Prostate gland (tissue), 2 donors: ENCODE measurements around the gene KCNG3. TPM values are rescaled to one million over a fixed set of nuclear protein-coding genes. Genes with fewer than 3 reads are reported as not detected.

Experiments
- DNase-seq: peaks from one replicate; pipeline ENCODE4 v3.0.0-alpha.2; 2019; ENCODE audit warnings: low spot score
- H3K27ac ChIP-seq, 2 donors: fragments of 200-600 bp; sonication (generic); 2 replicates each; pipeline ENCODE4 v1.5.1; 2017 to 2019
- H3K27me3 ChIP-seq: fragments of 200-600 bp; sonication (generic); replicated peaks from 2 replicates; pipeline ENCODE4 v1.5.1; 2019; ENCODE audit not compliant: insufficient read depth
- H3K36me3 ChIP-seq, 2 donors: fragments of 200-600 bp; sonication (generic); 1 replicate in 1 of 2; 2 replicates in 1 of 2; pipeline versions ENCODE4 v1.5.1 to v1.8.1; 2017 to 2019
- H3K4me1 ChIP-seq: fragments of 200-600 bp; sonication (generic); replicated peaks from 2 replicates; pipeline ENCODE4 v1.5.1; 2019
- H3K4me3 ChIP-seq, 2 donors: fragments of 200-600 bp; sonication (generic); 2 replicates each; pipeline ENCODE4 v1.5.1; 2017 to 2019
- H3K9me3 ChIP-seq: fragments of 200-600 bp; sonication (generic); 2 replicates; pipeline ENCODE4 v1.5.1; 2017
- CTCF ChIP-seq, 4 experiments: fragments of 200-600 bp in 2 of 4; fragments of 450-650 bp in 2 of 4; sonication (generic) in 2 of 4; IDR thresholded peaks; 1 replicate in 3 of 4; 2 replicates in 1 of 4; pipeline ENCODE4 v1.5.1; 2016 to 2019; ENCODE audit warnings: antibody characterized with exemption in 4 of 4, mild to moderate bottlenecking in 2 of 4, moderate library complexity in 2 of 4
- POLR2A ChIP-seq: fragments of 450-650 bp; IDR thresholded peaks from one replicate; pipeline ENCODE4 v1.6.1; 2016; ENCODE audit warnings: antibody characterized with exemption, mild to moderate bottlenecking
- POLR2AphosphoS5 ChIP-seq: sonication (generic); formaldehyde crosslinking; IDR thresholded peaks from one replicate; pipeline ENCODE4 v1.6.1; 2017; ENCODE audit warnings: antibody characterized with exemption
- WGBS: methylation state at CpG from one replicate; pipeline ENCODE4 v1.1.5; 2018; 5-methylcytosine and 5-hydroxymethylcytosine counted together
- intact Hi-C: fragments of 100-400 bp; cut with DNase I; formaldehyde crosslinking; loops from one replicate; pipeline ENCODE4 v1.14.2; 2022
- total RNA-seq, 2 donors: library from RNA; depleted of rRNA; stranded (reverse); fragments of >200 nt; gene quantifications; one replicate each; pipeline ENCODE4 v1.1.0, GENCODE V29; 2016

KCNG3 gene
- total RNA-seq, 2 donors from 2014 or later = 0.27 to 4.1 TPM

GRCh38 chr2:42510608-42511243, 16.9 kb upstream of the KCNG3 start:
- WGBS = 35% methylated on average over 2 of the region's 2 CpGs
- H3K27me3 ChIP-seq = no peaks in the 10 kb centered on the region
- intact Hi-C loops = loop anchor here (5.0 kb wide), 1 partner anchor 152 kb away; no protein-coding TSS in a partner anchor
- H3K27ac ChIP-seq = no peak overlapping the region
- no peaks in the 10 kb centered on the region for H3K36me3 ChIP-seq
- no peaks in the 10 kb centered on the region for H3K9me3 ChIP-seq
- H3K4me1 ChIP-seq = no peaks in the 10 kb centered on the region
- TF ChIP-seq POLR2AphosphoS5 (no peak), CTCF (IDR thresholded peaks at IDR 0.05) (no peak), POLR2A (no peak)
- no peak for DNase-seq
- H3K4me3 ChIP-seq = no peak overlapping the region

DNA sequence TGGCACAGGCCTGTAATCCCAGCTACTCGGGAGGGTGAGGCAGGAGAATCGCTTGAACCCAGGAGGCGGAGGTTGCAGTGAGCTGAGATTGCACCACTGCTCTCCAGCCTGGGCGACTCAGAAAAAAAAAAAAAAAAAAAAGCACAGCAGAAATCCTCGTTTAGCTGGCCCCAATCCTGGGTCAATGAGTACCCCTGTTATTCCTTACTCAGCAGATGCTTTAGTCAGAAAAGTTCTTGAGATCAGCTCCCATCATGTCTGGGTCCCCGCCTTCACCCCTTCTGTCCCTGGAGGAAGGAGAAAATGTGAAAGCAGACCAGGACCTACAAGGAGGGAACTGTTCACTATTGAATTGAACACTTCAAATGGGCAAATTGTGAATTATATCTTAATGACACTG, 16.4 kb upstream of the KCNG3 start:
- intact Hi-C loops = loop anchor here (5.0 kb wide), 1 partner anchor 152 kb away; no protein-coding TSS in a partner anchor
- DNase-seq = no peak
- Histone ChIP-seq H3K4me3 (no peak overlapping the region), H3K36me3 (no peaks in the 10 kb centered on the region), H3K9me3 (no peaks in the 10 kb centered on the region), H3K27me3 (no peaks in the 10 kb centered on the region), H3K4me1 (no peaks in the 10 kb centered on the region), H3K27ac (no peak overlapping the region)
- TF ChIP-seq POLR2AphosphoS5 = no peak
- TF ChIP-seq POLR2A = no peak
- TF ChIP-seq CTCF (IDR thresholded peaks at IDR 0.05) = no peak
- 73% methylated on average over 6 of the region's 6 CpGs for WGBS

DNA sequence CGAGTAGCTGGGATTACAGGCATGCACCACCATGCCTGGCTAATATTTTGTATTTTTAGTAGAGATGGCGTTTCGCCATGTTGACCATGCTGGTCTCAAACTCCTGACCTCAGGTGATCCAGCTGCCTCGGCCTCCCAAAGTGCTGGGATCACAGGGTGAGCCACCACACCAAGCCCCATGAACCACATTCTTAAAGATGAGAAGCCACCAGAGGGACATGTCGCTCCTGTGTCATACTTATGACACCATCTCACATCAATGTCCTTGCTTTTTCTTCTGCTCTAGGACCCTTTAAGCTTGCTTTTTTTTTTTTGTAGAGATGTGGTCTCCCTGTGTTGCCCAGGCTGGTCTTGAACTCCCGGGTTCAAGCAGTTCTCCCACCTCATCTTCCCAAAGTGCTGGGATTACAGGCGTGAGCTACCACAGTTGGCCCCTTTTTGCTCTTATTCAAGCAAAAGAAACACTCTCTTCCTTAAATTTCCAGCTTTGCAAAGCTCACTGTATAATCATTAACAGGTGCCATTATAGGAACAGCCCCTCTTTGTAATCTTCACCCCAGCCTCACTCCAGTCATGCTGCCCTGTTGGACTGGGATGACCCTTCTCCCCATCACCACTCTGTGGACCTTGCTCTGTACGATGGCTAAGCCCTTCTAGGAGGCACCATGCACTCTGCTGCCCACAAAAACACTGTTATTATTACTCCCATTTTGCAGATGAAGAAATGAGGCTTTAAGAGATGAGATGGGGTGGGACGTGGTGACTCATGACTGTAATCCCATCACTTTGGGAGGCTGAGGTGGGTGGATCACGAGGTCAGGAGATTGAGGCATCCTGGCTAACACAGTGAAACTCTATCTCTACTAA, 10.8 kb upstream of the KCNG3 start:
- Histone ChIP-seq H3K36me3 (no peaks in the 10 kb centered on the region), H3K4me1 (no peaks in the 10 kb centered on the region), H3K27ac (no peak overlapping the region), H3K4me3 (no peak overlapping the region), H3K27me3 (no peaks in the 10 kb centered on the region), H3K9me3 (no peaks in the 10 kb centered on the region)
- no peak for TF ChIP-seq POLR2A
- intact Hi-C loops = no loop called here
- DNase-seq = no peak
- 91% methylated on average over 10 of the region's 10 CpGs for WGBS

DNA sequence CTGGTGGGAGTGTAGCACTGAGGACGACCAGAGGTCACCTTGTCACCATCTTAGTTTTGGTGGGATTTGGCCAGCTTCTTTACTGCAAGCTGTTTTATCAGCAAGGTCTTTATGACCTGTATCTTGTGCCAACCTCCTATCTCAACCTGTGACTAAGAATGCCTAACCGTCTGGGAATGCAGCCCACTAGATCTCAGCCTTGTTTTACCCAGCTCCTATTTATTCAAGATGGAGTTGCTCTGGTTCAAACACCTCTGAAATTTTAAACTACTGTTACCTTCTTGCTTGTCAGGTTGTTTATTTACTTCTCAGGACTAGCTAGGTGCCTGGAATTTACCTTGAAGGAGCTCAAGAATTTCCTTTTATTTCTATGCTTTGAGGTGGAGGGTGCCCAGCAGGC, 9.5 kb upstream of the KCNG3 start:
- no peaks in the 10 kb centered on the region for H3K4me1 ChIP-seq

More for the DNA sequence above, 9.5 kb upstream of the KCNG3 start:
- intact Hi-C loops = no loop called here
- TF ChIP-seq CTCF (IDR thresholded peaks at IDR 0.05) (no peak), POLR2A (no peak), POLR2AphosphoS5 (no peak)
- Histone ChIP-seq H3K4me3 (no peak overlapping the region), H3K36me3 (no peaks in the 10 kb centered on the region), H3K27ac (no peak overlapping the region), H3K27me3 (no peaks in the 10 kb centered on the region), H3K9me3 (no peaks in the 10 kb centered on the region)
- WGBS = 69% methylated on average over 2 of the region's 2 CpGs
- no peak for DNase-seq
